SK-N-SH treated with all-trans-retinoic acid at 6 μM for 48 hours (cell line): Measurements from ENCODE around the gene CYP11A1.

ENCODE experiments used
- ARNTL ChIP-seq: fragments of 450-650 bp; formaldehyde crosslinking; IDR thresholded peaks from 2 replicates; pipeline ENCODE4 v1.5.0; 2020; ENCODE audit warnings: low read depth, mild to moderate bottlenecking, moderate library complexity, borderline replicate concordance
- BACH2 ChIP-seq: fragments of 250-450 bp; sonication (Bioruptor Pico); IDR thresholded peaks from 2 replicates; pipeline ENCODE4 v1.9.0; 2021; ENCODE audit warnings: mild to moderate bottlenecking, borderline replicate concordance
- CSRNP3 ChIP-seq: fragments of 250-450 bp; sonication (Bioruptor Pico); IDR thresholded peaks from 2 replicates; pipeline ENCODE4 v1.5.1; 2021; ENCODE audit warnings: mild to moderate bottlenecking, moderate library complexity
- ESRRG ChIP-seq: fragments of 250-450 bp; sonication (Bioruptor Pico); IDR thresholded peaks from 2 replicates; pipeline ENCODE4 v1.6.1; 2021; ENCODE audit warnings: mild to moderate bottlenecking
- PATZ1 ChIP-seq: fragments of 250-450 bp; sonication (Bioruptor Pico); IDR thresholded peaks from 2 replicates; pipeline ENCODE4 v1.8.0; 2020; ENCODE audit warnings: mild to moderate bottlenecking, moderate library complexity, borderline replicate concordance
- POU6F1 ChIP-seq: fragments of 250-450 bp; sonication (Bioruptor Pico); IDR thresholded peaks from 2 replicates; pipeline ENCODE4 v1.8.0; 2021; ENCODE audit warnings: low read depth, mild to moderate bottlenecking, moderate library complexity, borderline replicate concordance
- PPARA ChIP-seq: fragments of 250-450 bp; sonication (Bioruptor Pico); IDR thresholded peaks from 2 replicates; pipeline ENCODE4 v1.5.0; 2020; ENCODE audit warnings: mild to moderate bottlenecking, borderline replicate concordance
- RARB ChIP-seq: fragments of 250-450 bp; sonication (Bioruptor Pico); IDR thresholded peaks from 2 replicates; pipeline ENCODE4 v1.8.0; 2021; ENCODE audit warnings: mild to moderate bottlenecking, moderate library complexity
- TCF4 ChIP-seq: fragments of 250-450 bp; sonication (Bioruptor Pico); IDR thresholded peaks from 2 replicates; pipeline ENCODE4 v1.8.0; 2021; ENCODE audit warnings: mild to moderate bottlenecking, moderate library complexity, borderline replicate concordance
- TOX ChIP-seq: fragments of 250-450 bp; sonication (Bioruptor Pico); IDR thresholded peaks from 2 replicates; pipeline ENCODE4 v1.8.0; 2021; ENCODE audit warnings: mild to moderate bottlenecking, moderate library complexity, borderline replicate concordance
- ZNF8 ChIP-seq: fragments of 450-650 bp; formaldehyde crosslinking; IDR thresholded peaks from 2 replicates; pipeline ENCODE4 v1.5.0; 2020; ENCODE audit warnings: mild to moderate bottlenecking, moderate library complexity

- TF ChIP-seq ZNF8 (CRISPR knock-in tag) (no peak), BACH2 (CRISPR knock-in tag) (no peak), CSRNP3 (no peak), PPARA (CRISPR knock-in tag) (no peak), ARNTL (CRISPR knock-in tag) (no peak), RARB (CRISPR knock-in tag) (no peak), PATZ1 (no peak), TCF4 (CRISPR knock-in tag) (no peak), POU6F1 (CRISPR knock-in tag) (no peak), ESRRG (CRISPR knock-in tag) (no peak), TOX (CRISPR knock-in tag) (no peak)
These were observed 39.7 kb downstream of the CYP11A1 start for GRCh38 chr15:74327756-74328155.
